H1 (cell line): Measurements from ENCODE around the gene ERLEC1. TPM values are rescaled to one million over a fixed set of nuclear protein-coding genes. Genes with fewer than 3 reads are reported as not detected.

Experiments
- CHD2 ChIP-seq: IDR thresholded peaks from 2 replicates; pipeline ENCODE4 v1.6.1; 2012; ENCODE audit warnings: low read length, improper control_type of control experiment
- EP300 ChIP-seq, 2 experiments: IDR thresholded peaks; 1 replicate in 1 of 2; 2 replicates in 1 of 2; pipeline ENCODE4 v1.6.1; 2011 to 2012; ENCODE audit warnings: low read depth in 2 of 2, low read length in 2 of 2, mild to moderate bottlenecking in 2 of 2, borderline replicate concordance in 1 of 2, inconsistent platforms in 1 of 2, moderate library complexity in 1 of 2
- MAFK ChIP-seq: IDR thresholded peaks from 2 replicates; pipeline ENCODE4 v1.6.1; 2012; ENCODE audit warnings: low read depth, mild to moderate bottlenecking, improper control_type of control experiment, low read length
- SIRT6 ChIP-seq: IDR thresholded peaks from one replicate; pipeline ENCODE4 v1.7.1; 2012; ENCODE audit warnings: low read length, inconsistent platforms
- polyA plus RNA-seq, 7 experiments: library from polyadenylated mRNA; depleted of rRNA in 3 of 7; stranded (reverse) in 5 of 7; unstranded in 2 of 7; fragments of >200 nt in 5 of 7; fragments of 200-250 nt in 2 of 7; gene quantifications; 1 replicate in 5 of 7; 2 replicates in 1 of 7; 4 replicates in 1 of 7; pipeline versions ENCODE4 v1.2.1 to v1.2.3, GENCODE V29; 2011 to 2013; ENCODE audit warnings: missing spikeins in 2 of 7, mixed read lengths in 2 of 7
- total RNA-seq: library from RNA; stranded (reverse); fragmentation: NEBNext Ultra II Directional; extraction: Animal tissue kit (Norgen Biotek cat#: 25700); gene quantifications from 2 replicates; pipeline ENCODE4 v1.2.1, GENCODE V29; 2021

ERLEC1 gene
- total and polyA plus RNA-seq, 2 of the 8 experiments (the other 6 are each of a cell fraction or from before 2014, with no cell fraction given), result 12.9 to 26.7 TPM

DNA sequence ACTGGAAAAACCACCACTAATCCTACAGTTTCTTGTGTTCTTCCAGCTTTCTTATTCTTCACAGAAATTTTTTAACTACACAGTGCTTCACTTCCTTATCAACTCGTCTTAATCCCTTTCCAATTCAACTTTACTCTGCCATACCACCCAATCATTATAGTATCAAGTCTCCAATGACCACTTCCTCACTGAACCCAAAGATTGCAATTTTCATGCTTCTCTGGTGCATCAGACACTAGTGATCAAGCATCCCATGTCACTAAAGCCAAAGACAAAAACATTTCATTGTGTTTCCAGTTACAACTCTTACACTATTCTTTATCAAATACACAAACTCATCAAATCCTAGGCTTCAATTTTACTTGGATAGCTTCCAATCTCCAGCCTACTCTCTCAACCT lies 9.7 kb upstream of the ERLEC1 start (continued):
- no peak for TF ChIP-seq MAFK
- no peak for TF ChIP-seq CHD2
- TF ChIP-seq EP300 (IDR thresholded peaks at IDR 0.05; ENCODE audit: borderline replicate concordance in 1 of 2, low read depth in 2 of 2, low read length in 2 of 2), result no peak
- TF ChIP-seq SIRT6, result no peak
- TF ChIP-seq, all 59 proteins: peak for 0
